Fibroblast of lung (primary cell): Measurements from ENCODE around the gene VWCE. TPM values are rescaled to one million over a fixed set of nuclear protein-coding genes. Genes with fewer than 3 reads are reported as not detected.
"Not testable (repeated sequence)": the region's sequence is repeated elsewhere in the genome, so short reads cannot be mapped to it uniquely, and the experiment has no call there.

Experiments used
- DNase-seq, 2 donors: peaks; one replicate each; pipeline versions ENCODE4 v3.0.0 to v3.0.0-alpha.2; 2010; ENCODE audit warnings: low read depth in 2 of 2
- H2AFZ ChIP-seq: 2 replicates; pipeline ENCODE4 v1.5.1; 2012; ENCODE audit warnings: low read length, control low read depth, inconsistent platforms
- H3K27ac ChIP-seq: 2 replicates; pipeline ENCODE4 v1.5.1; 2011; ENCODE audit warnings: low read length, control low read depth; ENCODE audit not compliant: insufficient read depth
- H3K27me3 ChIP-seq: 2 replicates; pipeline ENCODE4 v1.5.1; 2011; ENCODE audit warnings: mild to moderate bottlenecking, low read length; ENCODE audit not compliant: control insufficient read depth, insufficient read depth
- H3K36me3 ChIP-seq: 2 replicates; pipeline ENCODE4 v1.5.1; 2011; ENCODE audit warnings: low read length; ENCODE audit not compliant: control insufficient read depth, insufficient read depth
- H3K4me1 ChIP-seq: 2 replicates; pipeline ENCODE4 v1.5.1; 2011; ENCODE audit warnings: low read length; ENCODE audit not compliant: control insufficient read depth, insufficient read depth; ENCODE audit errors: extremely low read depth
- H3K4me2 ChIP-seq: 2 replicates; pipeline ENCODE4 v1.5.1; 2011; ENCODE audit warnings: low read length, control low read depth; ENCODE audit not compliant: insufficient read depth; ENCODE audit errors: extremely low read depth
- H3K4me3 ChIP-seq, 4 experiments: fragments of 200-600 bp in 1 of 4; sonication (generic) in 1 of 4; replicated peaks in 1 of 4; 2 replicates each; pipeline ENCODE4 v1.5.1; 2011 to 2016; ENCODE audit warnings: low read length in 4 of 4, low read depth in 3 of 4, mild to moderate bottlenecking in 3 of 4, control low read depth in 2 of 4, inconsistent platforms in 1 of 4, mixed read lengths in 1 of 4; ENCODE audit not compliant: insufficient read depth in 1 of 4; ENCODE audit errors: control extremely low read depth in 1 of 4
- H3K79me2 ChIP-seq: 2 replicates; pipeline ENCODE4 v1.5.1; 2012; ENCODE audit warnings: mild to moderate bottlenecking, low read length, inconsistent platforms; ENCODE audit not compliant: control insufficient read depth, insufficient read depth
- H3K9ac ChIP-seq: 2 replicates; pipeline ENCODE4 v1.5.1; 2011; ENCODE audit warnings: mild to moderate bottlenecking, low read length, control low read depth; ENCODE audit not compliant: insufficient read depth
- H3K9me3 ChIP-seq: 2 replicates; pipeline ENCODE4 v1.5.1; 2012; ENCODE audit warnings: low read depth, low read length; ENCODE audit not compliant: control insufficient read depth, insufficient read depth
- H4K20me1 ChIP-seq: 2 replicates; pipeline ENCODE4 v1.5.1; 2011; ENCODE audit warnings: low read length; ENCODE audit not compliant: control insufficient read depth, insufficient read depth; ENCODE audit errors: extremely low read depth
- polyA plus RNA-seq, 2 donors: library from polyadenylated mRNA; depleted of rRNA in 1 of 2; stranded (reverse) in 1 of 2; unstranded in 1 of 2; fragments of >200 nt; gene quantifications; 2 replicates each; pipeline ENCODE4 v1.2.1, GENCODE V29; 2011 to 2012; ENCODE audit warnings: missing spikeins in 1 of 2
- total RNA-seq: library from RNA; depleted of rRNA; stranded (reverse); fragments of >200 nt; gene quantifications from 2 replicates; pipeline ENCODE4 v1.2.1, GENCODE V29; 2014

Gene VWCE
- total and polyA plus RNA-seq, 2 donors (not counting 1 experiment from before 2014, with no cell fraction given), result 0.30 to 1.7 TPM

DNA sequence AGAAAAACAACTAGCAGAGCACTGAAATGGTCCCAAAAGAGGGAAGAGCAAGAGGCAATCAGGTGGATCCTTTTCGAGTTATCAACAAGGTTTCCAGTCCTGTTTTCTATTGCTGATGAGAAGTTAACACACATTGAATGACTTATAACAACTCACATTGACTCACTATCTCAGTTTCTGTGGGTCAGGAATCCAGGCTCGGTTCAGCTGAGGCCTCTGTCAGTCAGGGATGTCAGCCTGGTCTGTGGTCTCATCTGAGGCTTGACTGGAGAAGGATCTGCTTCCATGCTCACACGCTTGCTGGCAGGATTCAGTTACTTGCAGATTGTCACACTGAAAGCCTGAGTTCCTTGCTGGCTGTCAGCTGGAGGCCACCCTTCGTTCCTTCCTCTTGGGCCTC, 76.8 kb downstream of the VWCE start:
- not testable (repeated sequence) for H2AFZ ChIP-seq, H4K20me1 ChIP-seq, H3K4me1 ChIP-seq, H3K27me3 ChIP-seq, DNase-seq, H3K4me2 ChIP-seq, H3K9ac ChIP-seq, H3K4me3 ChIP-seq, H3K36me3 ChIP-seq, H3K9me3 ChIP-seq, H3K27ac ChIP-seq, H3K79me2 ChIP-seq

DNA sequence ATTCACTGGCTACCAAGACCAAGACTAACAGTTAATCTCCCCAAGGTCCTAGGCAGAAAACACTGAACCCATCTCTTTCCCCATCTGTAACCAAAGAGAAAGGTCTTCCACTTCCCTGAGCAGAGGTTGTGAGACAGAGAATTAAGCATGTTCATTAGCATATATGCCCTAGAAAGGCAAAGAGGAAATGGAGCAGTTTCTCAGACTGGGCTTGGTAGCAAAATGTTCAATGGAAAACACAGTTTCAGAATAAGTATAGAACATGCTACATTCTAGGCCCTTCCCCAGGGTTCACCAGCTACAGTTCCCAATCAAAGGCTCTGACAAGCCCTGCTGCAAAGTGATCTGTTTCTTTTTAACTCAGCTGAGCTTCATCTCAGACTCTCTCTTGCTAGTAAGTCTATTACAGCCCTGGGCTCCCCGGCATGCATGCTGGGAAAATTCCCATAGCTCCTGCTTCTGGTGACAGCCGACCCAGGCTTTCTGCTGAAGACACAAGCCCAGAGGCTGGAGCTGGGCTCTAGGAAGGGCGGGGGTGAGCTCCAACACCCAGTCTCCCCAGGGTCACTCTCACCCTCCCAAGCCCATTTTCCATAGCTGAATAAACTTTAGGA, 81.3 kb downstream of the VWCE start:
- not testable (repeated sequence) for H3K9ac ChIP-seq, H3K79me2 ChIP-seq, H3K4me1 ChIP-seq, H4K20me1 ChIP-seq, H3K9me3 ChIP-seq, DNase-seq, H3K27ac ChIP-seq, H2AFZ ChIP-seq, H3K27me3 ChIP-seq, H3K4me2 ChIP-seq, H3K36me3 ChIP-seq, H3K4me3 ChIP-seq

DNA sequence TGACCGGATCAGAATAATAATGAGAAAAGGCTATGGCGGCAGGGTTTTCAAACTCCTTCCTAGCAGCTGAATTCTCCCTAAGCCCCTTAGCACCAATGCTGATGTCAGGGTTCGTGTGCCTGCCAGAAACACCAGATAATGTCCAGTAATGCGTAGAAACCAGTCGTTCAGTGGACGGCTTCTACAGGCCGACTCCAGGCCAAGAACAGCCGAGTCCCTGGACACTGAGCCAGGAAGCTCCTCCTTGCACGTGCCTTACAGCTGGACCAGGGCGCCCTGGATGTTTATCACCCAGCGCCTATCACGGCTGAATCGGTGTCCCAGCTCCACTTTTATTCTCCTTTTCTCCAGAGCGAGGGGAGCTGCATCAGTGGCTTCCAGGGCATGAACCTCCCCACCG, 82.9 kb downstream of the VWCE start:
- DNase-seq, H3K4me2 ChIP-seq, H3K4me3 ChIP-seq, H2AFZ ChIP-seq, H3K36me3 ChIP-seq, H3K9me3 ChIP-seq, H3K9ac ChIP-seq, H3K4me1 ChIP-seq, H4K20me1 ChIP-seq, H3K27ac ChIP-seq, H3K79me2 ChIP-seq, H3K27me3 ChIP-seq: not testable (repeated sequence)

DNA sequence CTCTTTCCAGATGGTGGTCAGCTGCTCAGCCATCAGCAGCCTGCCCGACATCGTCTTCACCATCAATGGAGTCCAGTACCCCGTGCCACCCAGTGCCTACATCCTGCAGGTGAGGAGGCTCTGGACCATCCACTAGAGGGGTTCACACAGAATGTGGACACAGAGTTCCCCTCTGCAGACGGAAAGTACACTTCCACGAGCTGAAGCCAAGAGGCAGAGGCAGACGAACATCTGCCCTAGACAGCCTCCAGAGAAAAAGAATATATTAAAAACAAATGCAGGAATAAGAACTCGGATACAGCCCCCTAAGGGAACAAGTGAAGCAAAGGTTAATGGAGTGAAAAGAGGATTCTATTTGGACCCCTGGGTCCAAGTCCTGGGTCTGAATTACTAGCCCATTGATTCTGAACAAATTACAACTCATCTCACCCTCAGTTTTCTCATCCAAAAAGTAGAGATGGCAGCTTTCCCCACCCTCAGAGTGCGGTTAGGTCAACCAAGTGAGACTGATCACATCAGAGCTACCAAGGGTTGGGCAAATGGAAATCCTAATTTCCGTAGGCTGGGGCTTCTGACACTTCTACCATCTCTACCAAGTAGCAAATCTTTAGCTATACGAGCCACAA, 83.7 kb downstream of the VWCE start:
- H4K20me1 ChIP-seq, DNase-seq, H3K4me2 ChIP-seq, H3K9ac ChIP-seq, H3K9me3 ChIP-seq, H3K27ac ChIP-seq, H3K79me2 ChIP-seq, H3K4me1 ChIP-seq, H3K36me3 ChIP-seq, H3K4me3 ChIP-seq, H3K27me3 ChIP-seq, H2AFZ ChIP-seq: not testable (repeated sequence)

DNA sequence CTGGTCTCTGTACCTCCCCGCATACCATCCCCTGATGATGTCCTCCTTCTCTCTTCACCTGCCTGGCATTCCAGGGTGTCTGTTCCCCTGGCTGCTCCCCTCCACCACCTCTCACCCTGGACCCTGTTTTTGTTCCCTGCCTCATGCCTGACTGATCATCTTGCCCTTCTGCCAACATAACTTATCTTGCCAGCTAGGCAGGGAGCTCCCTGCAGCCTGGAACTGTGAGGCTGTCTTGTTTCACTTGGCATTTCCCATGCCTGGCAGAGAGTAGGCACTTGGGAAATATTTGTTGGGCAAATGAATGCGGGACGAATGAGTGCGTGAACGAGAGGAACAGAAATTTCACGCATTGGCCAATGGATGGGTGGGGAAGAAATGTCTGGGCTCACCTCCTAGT, 84.5 kb downstream of the VWCE start:
- H2AFZ ChIP-seq, H3K27me3 ChIP-seq, H3K79me2 ChIP-seq, H4K20me1 ChIP-seq, H3K4me3 ChIP-seq, H3K4me2 ChIP-seq, H3K9me3 ChIP-seq, H3K27ac ChIP-seq, H3K36me3 ChIP-seq, H3K9ac ChIP-seq, DNase-seq, H3K4me1 ChIP-seq: not testable (repeated sequence)

Other genes with a start within 250 kb of the VWCE start
- gene CD5, start 192.8 kb downstream of the VWCE start, total RNA-seq, result not detected in 2 replicates
- gene CD5, start 192.8 kb downstream of the VWCE start, polyA plus RNA-seq, result not detected in 2 replicates
- gene VPS37C, start 133.9 kb downstream of the VWCE start, total RNA-seq, result 7.2 and 7.6 TPM in 2 replicates
- gene VPS37C, start 133.9 kb downstream of the VWCE start, polyA plus RNA-seq, result 9.9 and 10.7 TPM in 2 replicates
- gene PGA3, start 91.8 kb downstream of the VWCE start, total RNA-seq, result 4.3 TPM in 1 of 2 replicates, not detected in the other
- gene PGA3, start 91.8 kb downstream of the VWCE start, polyA plus RNA-seq, result 0.24 and 0.35 TPM in 2 replicates
- gene PGA4, start 73.0 kb downstream of the VWCE start, total RNA-seq, result 2.3 TPM in 1 of 2 replicates, not detected in the other
- gene PGA4, start 73.0 kb downstream of the VWCE start, polyA plus RNA-seq, result 0.28 TPM in 1 of 2 replicates, not detected in the other
- 3.3 TPM in 1 of 2 replicates, not detected in the other for gene PGA5, start 54.1 kb downstream of the VWCE start, total RNA-seq
- gene PGA5, start 54.1 kb downstream of the VWCE start, polyA plus RNA-seq, result 0.18 and 1.3 TPM in 2 replicates
- 241 and 282 TPM in 2 replicates for gene DDB1, start 37.8 kb upstream of the VWCE start, total RNA-seq
- 289 and 298 TPM in 2 replicates for gene DDB1, start 37.8 kb upstream of the VWCE start, polyA plus RNA-seq
- 15.9 and 27.1 TPM in 2 replicates for gene TKFC, start 37.9 kb upstream of the VWCE start, total RNA-seq
- 11.5 and 15.9 TPM in 2 replicates for gene TKFC, start 37.9 kb upstream of the VWCE start, polyA plus RNA-seq
- gene CYB561A3, start 66.6 kb upstream of the VWCE start, total RNA-seq, result 39.3 and 65.1 TPM in 2 replicates
- gene CYB561A3, start 66.6 kb upstream of the VWCE start, polyA plus RNA-seq, result 43.9 and 48.3 TPM in 2 replicates
- gene TMEM138, start 67.1 kb upstream of the VWCE start, total RNA-seq, result 20.0 and 30.2 TPM in 2 replicates
- 78.0 and 95.9 TPM in 2 replicates for gene TMEM138, start 67.1 kb upstream of the VWCE start, polyA plus RNA-seq
- 10.4 and 12.3 TPM in 2 replicates for gene TMEM216, start 97.3 kb upstream of the VWCE start, total RNA-seq
- 14.1 and 18.4 TPM in 2 replicates for gene TMEM216, start 97.3 kb upstream of the VWCE start, polyA plus RNA-seq
- 14.4 and 18.0 TPM in 2 replicates for gene CPSF7, start 134.7 kb upstream of the VWCE start, total RNA-seq
- 38.1 and 53.6 TPM in 2 replicates for gene CPSF7, start 134.7 kb upstream of the VWCE start, polyA plus RNA-seq
- gene SDHAF2, start 134.8 kb upstream of the VWCE start, total RNA-seq, result 34.4 and 61.8 TPM in 2 replicates
- gene SDHAF2, start 134.8 kb upstream of the VWCE start, polyA plus RNA-seq, result 65.3 and 68.8 TPM in 2 replicates
- gene LRRC10B, start 213.4 kb upstream of the VWCE start, total RNA-seq, result under 0.01 and 0.17 TPM in 2 replicates
- 0.02 TPM in 1 of 2 replicates, not detected in the other for gene LRRC10B, start 213.4 kb upstream of the VWCE start, polyA plus RNA-seq